ENCODE results near the gene KIAA1755.

The KIAA1755 gene

DNA sequence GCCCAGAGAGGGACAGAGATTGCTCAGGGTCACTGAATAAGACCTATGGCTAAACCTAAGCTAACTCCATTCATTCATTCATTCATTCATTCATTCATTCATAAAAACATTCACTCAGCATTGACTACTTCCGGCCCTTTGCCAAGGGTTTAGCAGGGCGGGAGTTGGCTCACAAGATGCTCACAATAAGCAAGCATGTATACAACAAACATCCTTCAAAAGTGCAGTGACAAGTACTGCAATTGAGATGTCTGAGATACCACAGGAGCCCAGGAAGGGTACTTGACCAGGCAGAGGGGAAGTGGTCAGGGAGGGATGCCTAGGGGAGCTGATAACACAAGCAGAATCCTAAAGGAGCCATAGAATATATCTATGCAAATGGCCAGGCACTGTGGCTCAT lies 18.2 kb upstream of the KIAA1755 start:
- no peaks in the 10 kb centered on the region for H3K36me3 ChIP-seq (ENCODE audit: control insufficient read depth, low read length)
- TF ChIP-seq, protein P1, sequence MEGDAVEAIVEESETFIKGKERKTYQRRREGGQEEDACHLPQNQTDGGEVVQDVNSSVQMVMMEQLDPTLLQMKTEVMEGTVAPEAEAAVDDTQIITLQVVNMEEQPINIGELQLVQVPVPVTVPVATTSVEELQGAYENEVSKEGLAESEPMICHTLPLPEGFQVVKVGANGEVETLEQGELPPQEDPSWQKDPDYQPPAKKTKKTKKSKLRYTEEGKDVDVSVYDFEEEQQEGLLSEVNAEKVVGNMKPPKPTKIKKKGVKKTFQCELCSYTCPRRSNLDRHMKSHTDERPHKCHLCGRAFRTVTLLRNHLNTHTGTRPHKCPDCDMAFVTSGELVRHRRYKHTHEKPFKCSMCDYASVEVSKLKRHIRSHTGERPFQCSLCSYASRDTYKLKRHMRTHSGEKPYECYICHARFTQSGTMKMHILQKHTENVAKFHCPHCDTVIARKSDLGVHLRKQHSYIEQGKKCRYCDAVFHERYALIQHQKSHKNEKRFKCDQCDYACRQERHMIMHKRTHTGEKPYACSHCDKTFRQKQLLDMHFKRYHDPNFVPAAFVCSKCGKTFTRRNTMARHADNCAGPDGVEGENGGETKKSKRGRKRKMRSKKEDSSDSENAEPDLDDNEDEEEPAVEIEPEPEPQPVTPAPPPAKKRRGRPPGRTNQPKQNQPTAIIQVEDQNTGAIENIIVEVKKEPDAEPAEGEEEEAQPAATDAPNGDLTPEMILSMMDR (IDR thresholded peaks at IDR 0.05; ENCODE audit: low read depth, low read length, poor library complexity, severe bottlenecking), result no peak
- TF ChIP-seq EZH2phosphoT487 (IDR thresholded peaks at IDR 0.05; ENCODE audit: borderline replicate concordance, low read length), result no peak
- H3K79me2 ChIP-seq (ENCODE audit: control insufficient read depth, low read length), result no peaks in the 10 kb centered on the region
- H3K4me1 ChIP-seq (ENCODE audit: control insufficient read depth, low read length), result no peaks in the 10 kb centered on the region
- no peak overlapping the region for H3K4me3 ChIP-seq (ENCODE audit: low read length)
- no peaks in the 10 kb centered on the region for H3K9me2 ChIP-seq (replicated peaks; ENCODE audit: control insufficient read depth, low read length)
- H4K20me1 ChIP-seq (ENCODE audit: control insufficient read depth, insufficient read depth, low read depth, low read length), result no peaks in the 10 kb centered on the region
- no peak overlapping the region for H3K27ac ChIP-seq (ENCODE audit: low read depth, low read length)
- no peaks in the 10 kb centered on the region for H3K9me3 ChIP-seq (ENCODE audit: control insufficient read depth, insufficient read depth, low read length)
- no peaks in the 10 kb centered on the region for H3F3A ChIP-seq (ENCODE audit: control insufficient read depth, insufficient read depth)
- peaks cover 3% of the 10 kb centered on the region; the same call in 1 of the 2 replicates for H3K27me3 ChIP-seq (ENCODE audit: control insufficient read depth, low read length)
- H3K4me2 ChIP-seq (ENCODE audit: low read length), result no peak overlapping the region

DNA sequence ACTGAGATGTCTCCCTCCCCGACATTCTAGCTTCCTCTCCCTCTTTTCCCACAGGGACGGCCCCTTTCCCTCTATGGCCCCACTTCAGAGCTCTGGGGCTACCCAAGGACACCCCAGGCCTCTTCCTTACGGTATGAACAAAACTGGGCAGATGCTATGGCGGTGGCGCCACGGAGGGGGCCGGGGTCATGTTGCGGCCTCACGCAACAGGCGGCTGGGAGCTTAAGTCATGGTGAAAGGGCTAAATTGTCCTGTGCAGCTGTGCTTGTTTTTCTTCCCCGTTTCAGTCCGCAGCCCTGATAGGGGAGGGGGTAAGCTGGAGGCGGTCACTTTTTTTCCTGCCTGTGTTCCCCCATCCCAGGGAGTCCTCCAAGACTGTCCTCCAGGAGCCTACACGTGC lies 17.6 kb upstream of the KIAA1755 start:
- Histone ChIP-seq H4K20me1 (ENCODE audit: control insufficient read depth, insufficient read depth, low read depth, low read length) (no peaks in the 10 kb centered on the region), H3K4me1 (ENCODE audit: control insufficient read depth, low read length) (no peaks in the 10 kb centered on the region), H3K4me3 (ENCODE audit: low read length) (no peak overlapping the region), H3F3A (ENCODE audit: control insufficient read depth, insufficient read depth) (no peaks in the 10 kb centered on the region), H3K27ac (ENCODE audit: low read depth, low read length) (no peak overlapping the region), H3K36me3 (ENCODE audit: control insufficient read depth, low read length) (no peaks in the 10 kb centered on the region), H3K9me2 (replicated peaks; ENCODE audit: control insufficient read depth, low read length) (no peaks in the 10 kb centered on the region), H3K79me2 (ENCODE audit: control insufficient read depth, low read length) (no peaks in the 10 kb centered on the region), H3K27me3 (ENCODE audit: control insufficient read depth, low read length) (peaks cover 3% of the 10 kb centered on the region; the same call in 1 of the 2 replicates), H3K9me3 (ENCODE audit: control insufficient read depth, insufficient read depth, low read length) (no peaks in the 10 kb centered on the region), H3K4me2 (ENCODE audit: low read length) (no peak overlapping the region)
- TF ChIP-seq, protein P1 (IDR thresholded peaks at IDR 0.05; ENCODE audit: low read depth, low read length, poor library complexity, severe bottlenecking), result no peak
- no peak for TF ChIP-seq EZH2phosphoT487 (IDR thresholded peaks at IDR 0.05; ENCODE audit: borderline replicate concordance, low read length)

DNA sequence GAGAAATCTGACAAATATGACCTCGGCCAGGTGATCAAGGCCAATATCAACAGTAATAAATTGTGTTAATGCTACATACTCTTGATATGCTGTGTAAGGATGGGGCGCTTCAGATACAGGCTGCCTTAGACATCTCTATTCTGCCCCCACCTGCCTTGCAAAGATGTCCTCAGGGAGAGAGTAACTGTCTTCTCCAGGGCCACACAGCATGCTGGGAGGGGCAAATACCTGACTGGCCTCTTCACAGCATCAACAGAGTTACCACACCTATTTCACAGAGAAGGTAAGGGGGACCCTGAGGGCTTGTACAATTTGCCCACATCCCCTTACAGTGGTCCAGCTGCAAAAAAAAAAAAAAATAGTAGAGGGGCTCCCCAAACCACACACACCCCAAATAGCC lies 17.2 kb upstream of the KIAA1755 start:
- Histone ChIP-seq H3K79me2 (ENCODE audit: control insufficient read depth, low read length) (no peaks in the 10 kb centered on the region), H3K9me3 (ENCODE audit: control insufficient read depth, insufficient read depth, low read length) (no peaks in the 10 kb centered on the region), H4K20me1 (ENCODE audit: control insufficient read depth, insufficient read depth, low read depth, low read length) (no peaks in the 10 kb centered on the region), H3K4me3 (ENCODE audit: low read length) (no peak overlapping the region), H3K27me3 (ENCODE audit: control insufficient read depth, low read length) (peaks cover 6% of the 10 kb centered on the region; the same call in 1 of the 2 replicates), H3K4me2 (ENCODE audit: low read length) (no peak overlapping the region), H3K27ac (ENCODE audit: low read depth, low read length) (no peak overlapping the region), H3K36me3 (ENCODE audit: control insufficient read depth, low read length) (no peaks in the 10 kb centered on the region), H3F3A (ENCODE audit: control insufficient read depth, insufficient read depth) (no peaks in the 10 kb centered on the region), H3K9me2 (replicated peaks; ENCODE audit: control insufficient read depth, low read length) (no peaks in the 10 kb centered on the region), H3K4me1 (ENCODE audit: control insufficient read depth, low read length) (no peaks in the 10 kb centered on the region)
- no peak for TF ChIP-seq EZH2phosphoT487 (IDR thresholded peaks at IDR 0.05; ENCODE audit: borderline replicate concordance, low read length)
- TF ChIP-seq, protein P1 (IDR thresholded peaks at IDR 0.05; ENCODE audit: low read depth, low read length, poor library complexity, severe bottlenecking), result no peak

Data from DOHH2 (cell line).